IPS-18c (cell line): ENCODE results near the gene TPTE2.
"Not testable (repeated sequence)": the region's sequence is repeated elsewhere in the genome, so short reads cannot be mapped to it uniquely, and the experiment has no call there.

Experiments used
- H3K4me3 ChIP-seq: 2 replicates; pipeline ENCODE4 v1.7.0; 2013; ENCODE audit warnings: low read depth, mild to moderate bottlenecking, low read length, moderate library complexity; ENCODE audit not compliant: insufficient read depth
- H3K9me3 ChIP-seq: one replicate; pipeline ENCODE4 v1.6.1; 2013; ENCODE audit warnings: mild to moderate bottlenecking, low read length, moderate library complexity; ENCODE audit not compliant: control insufficient read depth, insufficient read depth

TPTE2 gene

GRCh38 chr13:19382746-19383511, 178.4 kb downstream of the TPTE2 start:
- H3K4me3 ChIP-seq, result not testable (repeated sequence)
- peaks cover 14% of the 10 kb centered on the region for H3K9me3 ChIP-seq

- H3K4me3 ChIP-seq, result no peak overlapping the region
Measured at GRCh38 chr13:19382111-19382510, 179.2 kb downstream of the TPTE2 start.

More at GRCh38 chr13:19382111-19382510, 179.2 kb downstream of the TPTE2 start:
- peaks cover 10% of the 10 kb centered on the region for H3K9me3 ChIP-seq
